H9 (cell line): ENCODE results near the gene MAP1B. TPM values are rescaled to one million over a fixed set of nuclear protein-coding genes. Genes with fewer than 3 reads are reported as not detected.

Experiments
- DNase-seq: peaks from one replicate; pipeline ENCODE4 v3.0.0-alpha.2; 2017
- H2AFZ ChIP-seq: one replicate; pipeline ENCODE4 v1.6.1; 2013; ENCODE audit warnings: mild to moderate bottlenecking, low read length, control low read depth, moderate library complexity
- H2AK5ac ChIP-seq: 2 replicates; pipeline ENCODE4 v1.6.1; 2013; ENCODE audit warnings: low read length, control low read depth, mixed read lengths; ENCODE audit not compliant: insufficient read length
- H2BK120ac ChIP-seq: one replicate; pipeline ENCODE4 v1.6.1; 2013; ENCODE audit warnings: low read depth, mild to moderate bottlenecking, low read length, control low read depth, inconsistent platforms; ENCODE audit not compliant: poor library complexity, severe bottlenecking
- H2BK12ac ChIP-seq: 2 replicates; pipeline ENCODE4 v1.6.1; 2013; ENCODE audit warnings: low read length, control low read depth, mixed read lengths, low read depth; ENCODE audit not compliant: insufficient read length
- H2BK15ac ChIP-seq: 2 replicates; pipeline ENCODE4 v1.6.1; 2013; ENCODE audit warnings: low read depth, low read length, control low read depth
- H2BK20ac ChIP-seq: one replicate; pipeline ENCODE4 v1.6.1; 2013; ENCODE audit warnings: low read depth, mild to moderate bottlenecking, low read length, control low read depth, inconsistent platforms; ENCODE audit not compliant: poor library complexity, severe bottlenecking
- H2BK5ac ChIP-seq: 2 replicates; pipeline ENCODE4 v1.6.1; 2013; ENCODE audit warnings: low read length, control low read depth, mixed read lengths; ENCODE audit not compliant: insufficient read length
- H3K14ac ChIP-seq: 2 replicates; pipeline ENCODE4 v1.6.1; 2013; ENCODE audit warnings: low read length, control low read depth; ENCODE audit not compliant: insufficient read depth
- H3K18ac ChIP-seq: 2 replicates; pipeline ENCODE4 v1.6.1; 2013; ENCODE audit warnings: low read depth, mild to moderate bottlenecking, mixed read lengths, low read length, control low read depth; ENCODE audit not compliant: insufficient read length
- H3K23ac ChIP-seq: 2 replicates; pipeline ENCODE4 v1.6.1; 2013; ENCODE audit warnings: low read length, control low read depth, mixed read lengths, low read depth; ENCODE audit not compliant: insufficient read length
- H3K23me2 ChIP-seq: 2 replicates; pipeline ENCODE4 v1.6.1; 2013; ENCODE audit warnings: low read depth, mild to moderate bottlenecking, mixed read lengths, low read length, control low read depth; ENCODE audit not compliant: insufficient read length, poor library complexity, severe bottlenecking
- H3K27ac ChIP-seq: 2 replicates; pipeline ENCODE4 v1.5.1; 2013; ENCODE audit warnings: low read length, control low read depth, mixed read lengths, low read depth; ENCODE audit not compliant: insufficient read length
- H3K27me3 ChIP-seq: 2 replicates; pipeline ENCODE4 v1.6.1; 2013; ENCODE audit warnings: low read length, control low read depth, inconsistent platforms; ENCODE audit not compliant: insufficient read depth
- H3K4ac ChIP-seq: 2 replicates; pipeline ENCODE4 v1.6.1; 2013; ENCODE audit warnings: low read depth, mild to moderate bottlenecking, control low read depth, inconsistent platforms, low read length, moderate library complexity
- H3K4me1 ChIP-seq: 2 replicates; pipeline ENCODE4 v1.6.1; 2013; ENCODE audit warnings: low read length, control low read depth, inconsistent platforms; ENCODE audit not compliant: insufficient read depth
- H3K4me2 ChIP-seq: 2 replicates; pipeline ENCODE4 v1.6.1; 2013; ENCODE audit warnings: low read length, control low read depth, mixed read lengths; ENCODE audit not compliant: insufficient read length, insufficient read depth
- H3K56ac ChIP-seq: 2 replicates; pipeline ENCODE4 v1.6.1; 2013; ENCODE audit warnings: low read depth, mild to moderate bottlenecking, mixed read lengths, low read length, control low read depth; ENCODE audit not compliant: insufficient read length
- H3K79me1 ChIP-seq: 2 replicates; pipeline ENCODE4 v1.6.1; 2013; ENCODE audit warnings: low read depth, mild to moderate bottlenecking, moderate library complexity, low read length, control low read depth, inconsistent platforms; ENCODE audit not compliant: insufficient read depth, poor library complexity, severe bottlenecking
- H3K79me2 ChIP-seq: 2 replicates; pipeline ENCODE4 v1.6.1; 2013; ENCODE audit warnings: low read length, control low read depth, inconsistent platforms; ENCODE audit not compliant: insufficient read depth
- H3K9ac ChIP-seq: 2 replicates; pipeline ENCODE4 v1.6.1; 2013; ENCODE audit warnings: low read length, control low read depth, mixed read lengths; ENCODE audit not compliant: insufficient read length; ENCODE audit errors: extremely low read depth
- H3K9me3 ChIP-seq: one replicate; pipeline ENCODE4 v1.6.1; 2013; ENCODE audit warnings: low read depth, low read length, inconsistent platforms; ENCODE audit not compliant: control insufficient read depth
- H3T11ph ChIP-seq: one replicate; pipeline ENCODE4 v1.6.1; 2013; ENCODE audit warnings: mild to moderate bottlenecking, low read length, control low read depth, inconsistent platforms
- H4K20me1 ChIP-seq: one replicate; pipeline ENCODE4 v1.6.1; 2013; ENCODE audit not compliant: control insufficient read depth, insufficient read length, insufficient read depth
- H4K5ac ChIP-seq: 2 replicates; pipeline ENCODE4 v1.6.1; 2013; ENCODE audit warnings: low read depth, mild to moderate bottlenecking, mixed read lengths, low read length, control low read depth; ENCODE audit not compliant: insufficient read length
- H4K8ac ChIP-seq: replicated peaks from 2 replicates; pipeline ENCODE4 v1.6.1; 2013; ENCODE audit warnings: low read length, control low read depth, mixed read lengths, low read depth; ENCODE audit not compliant: insufficient read length
- H4K91ac ChIP-seq: 2 replicates; pipeline ENCODE4 v1.6.1; 2013; ENCODE audit warnings: low read depth, mild to moderate bottlenecking, moderate library complexity, mixed read lengths, low read length, control low read depth; ENCODE audit not compliant: insufficient read length
- H3K27ac Mint-ChIP-seq, 3 experiments: 2 replicates in 2 of 3; 3 replicates in 1 of 3; pipeline ENCODE4 v1.8.0; 2020 to 2021; ENCODE audit warnings: mixed read lengths in 3 of 3, mild to moderate bottlenecking in 1 of 3, moderate library complexity in 1 of 3
- H3K27me3 Mint-ChIP-seq: 2 replicates; pipeline ENCODE4 v1.8.0; 2021; ENCODE audit warnings: low read depth, mild to moderate bottlenecking, moderate library complexity, mixed read lengths
- H3K36me3 Mint-ChIP-seq, 3 experiments: 2 replicates in 2 of 3; 3 replicates in 1 of 3; pipeline ENCODE4 v1.8.0; 2020 to 2021; ENCODE audit warnings: low read depth in 3 of 3, mixed read lengths in 3 of 3; ENCODE audit not compliant: insufficient read depth in 1 of 3
- H3K4me1 Mint-ChIP-seq, 2 experiments: 2 replicates each; pipeline ENCODE4 v1.8.0; 2020; ENCODE audit warnings: mixed read lengths in 2 of 2
- H3K4me3 Mint-ChIP-seq, 2 experiments: 2 replicates in 1 of 2; 3 replicates in 1 of 2; pipeline ENCODE4 v1.8.0; 2020 to 2021; ENCODE audit warnings: mild to moderate bottlenecking in 2 of 2, mixed read lengths in 2 of 2, moderate library complexity in 1 of 2
- H3K9me3 Mint-ChIP-seq, 2 experiments: 2 replicates in 1 of 2; 3 replicates in 1 of 2; pipeline ENCODE4 v1.8.0; 2020; ENCODE audit warnings: mild to moderate bottlenecking in 2 of 2, mixed read lengths in 2 of 2, moderate library complexity in 1 of 2
- WGBS: extraction: QIAGEN DNeasy Blood & Tissue Kit; methylation state at CpG from one replicate; pipeline ENCODE4 v1.1.7; 2013; ENCODE audit warnings: missing lambda C conversion rate, low lambda C conversion rate, mixed read lengths; ENCODE audit not compliant: insufficient read length; ENCODE audit errors: extremely low coverage; 5-methylcytosine and 5-hydroxymethylcytosine counted together
- total RNA-seq: library from RNA; stranded (reverse); gene quantifications from 2 replicates; pipeline ENCODE4 v1.2.1, GENCODE V29; 2021
- TF ChIP-seq, protein P1 (sequence below): fragments of 200-600 bp; sonication (generic); conservative IDR thresholded peaks from 3 replicates; pipeline ENCODE4 v1.8.0; 2021; ENCODE audit warnings: antibody characterized with exemption, mild to moderate bottlenecking

Gene MAP1B
- total RNA-seq, 1 experiment from 2014 or later: 67.5 TPM

DNA sequence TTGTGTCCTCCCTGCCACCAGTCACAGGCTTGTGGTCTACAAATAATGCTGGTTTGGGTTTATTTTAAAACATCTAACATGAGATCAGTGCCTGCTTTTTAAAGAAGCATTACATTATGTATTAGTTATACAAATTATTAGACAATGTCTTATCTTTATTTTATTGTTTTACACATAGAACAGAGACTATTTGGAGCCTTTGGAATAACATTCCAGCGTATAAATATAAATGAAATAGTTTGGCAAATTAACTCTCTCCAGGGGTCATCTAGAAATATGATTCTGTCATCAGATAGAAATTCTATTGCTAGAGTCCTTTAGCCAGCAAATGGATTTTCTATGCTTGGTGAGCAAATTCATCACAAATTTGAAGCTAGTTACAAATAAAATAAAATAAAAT lies 22.4 kb downstream of the MAP1B start:
- Mint-ChIP-seq H3K27ac (peak overlapping the region in 1 of 3 experiments; percentile 65; a peak in 2 of 7 replicates), H3K9me3 (no peaks in the 10 kb centered on the region), H3K4me1 (peaks cover 39 to 44% of the 10 kb centered on the region in 2 experiments), H3K27me3 (no peaks in the 10 kb centered on the region), H3K4me3 (no peak overlapping the region), H3K36me3 (peaks cover 2 to 10% (median 10%) of the 10 kb centered on the region in 3 experiments; a peak in 6 of 7 replicates)
- no peaks in the 10 kb centered on the region for H3K23me2 ChIP-seq
- H2AFZ ChIP-seq: no peak overlapping the region
- H4K20me1 ChIP-seq: no peaks in the 10 kb centered on the region
- H3K4me2 ChIP-seq: no peak overlapping the region
- no peak for DNase-seq
- H3K27me3 ChIP-seq: no peaks in the 10 kb centered on the region
- no peak overlapping the region for H2BK12ac ChIP-seq
- no peak overlapping the region for H3K56ac ChIP-seq
- no peaks in the 10 kb centered on the region for H3K79me1 ChIP-seq
- no peak overlapping the region for H4K8ac ChIP-seq
- H3K4me1 ChIP-seq: no peaks in the 10 kb centered on the region
- WGBS: no CpG with 5 or more reads among the region's 1 CpG
- no peak overlapping the region for H2BK15ac ChIP-seq
- no peak overlapping the region for H2BK120ac ChIP-seq
- H2BK5ac ChIP-seq: no peak overlapping the region
- no peak overlapping the region for H3K14ac ChIP-seq
- H3K79me2 ChIP-seq: peaks cover 5% of the 10 kb centered on the region; the same call in 1 of the 2 replicates
- TF ChIP-seq, protein P1, sequence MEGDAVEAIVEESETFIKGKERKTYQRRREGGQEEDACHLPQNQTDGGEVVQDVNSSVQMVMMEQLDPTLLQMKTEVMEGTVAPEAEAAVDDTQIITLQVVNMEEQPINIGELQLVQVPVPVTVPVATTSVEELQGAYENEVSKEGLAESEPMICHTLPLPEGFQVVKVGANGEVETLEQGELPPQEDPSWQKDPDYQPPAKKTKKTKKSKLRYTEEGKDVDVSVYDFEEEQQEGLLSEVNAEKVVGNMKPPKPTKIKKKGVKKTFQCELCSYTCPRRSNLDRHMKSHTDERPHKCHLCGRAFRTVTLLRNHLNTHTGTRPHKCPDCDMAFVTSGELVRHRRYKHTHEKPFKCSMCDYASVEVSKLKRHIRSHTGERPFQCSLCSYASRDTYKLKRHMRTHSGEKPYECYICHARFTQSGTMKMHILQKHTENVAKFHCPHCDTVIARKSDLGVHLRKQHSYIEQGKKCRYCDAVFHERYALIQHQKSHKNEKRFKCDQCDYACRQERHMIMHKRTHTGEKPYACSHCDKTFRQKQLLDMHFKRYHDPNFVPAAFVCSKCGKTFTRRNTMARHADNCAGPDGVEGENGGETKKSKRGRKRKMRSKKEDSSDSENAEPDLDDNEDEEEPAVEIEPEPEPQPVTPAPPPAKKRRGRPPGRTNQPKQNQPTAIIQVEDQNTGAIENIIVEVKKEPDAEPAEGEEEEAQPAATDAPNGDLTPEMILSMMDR: no peak
- no peak overlapping the region for H3K4ac ChIP-seq
- no peak overlapping the region for H3K23ac ChIP-seq
- H3K9me3 ChIP-seq: no peaks in the 10 kb centered on the region
- H3K27ac ChIP-seq: no peak overlapping the region
- H3K9ac ChIP-seq: no peak overlapping the region
- H2BK20ac ChIP-seq: no peak overlapping the region
- no peak overlapping the region for H3K18ac ChIP-seq
- H4K5ac ChIP-seq: no peak overlapping the region
- H2AK5ac ChIP-seq: no peak overlapping the region
- no peak overlapping the region for H4K91ac ChIP-seq
- no peak overlapping the region for H3T11ph ChIP-seq
